BE2C (cell line): ENCODE results near the gene SKP1.

Experiments used
- DNase-seq: peaks from one replicate; pipeline ENCODE4 v3.0.0-alpha.2; 2020
- H3K27me3 ChIP-seq: fragments of 250-450 bp; sonication (Bioruptor Pico); 2 replicates; pipeline ENCODE4 v1.5.1; 2020; ENCODE audit warnings: mild to moderate bottlenecking
- H3K36me3 ChIP-seq: fragments of 250-450 bp; sonication (Bioruptor Pico); 2 replicates; pipeline ENCODE4 v1.5.1; 2020; ENCODE audit warnings: mild to moderate bottlenecking
- H3K4me1 ChIP-seq: fragments of 250-450 bp; sonication (Bioruptor Pico); 2 replicates; pipeline ENCODE4 v1.5.1; 2020
- H3K4me3 ChIP-seq: 2 replicates; pipeline ENCODE4 v1.5.1; 2011; ENCODE audit warnings: low read depth, low read length
- H3K9me3 ChIP-seq: fragments of 250-450 bp; sonication (Bioruptor Pico); 2 replicates; pipeline ENCODE4 v1.5.1; 2020
- CTCF ChIP-seq: IDR thresholded peaks from 2 replicates; pipeline ENCODE4 v1.5.1; 2012; ENCODE audit warnings: mild to moderate bottlenecking, low read depth, low read length

The SKP1 gene

GRCh38 chr5:134099939-134100282 is 76.8 kb downstream of the SKP1 start:
- TF ChIP-seq CTCF: no peak
- Histone ChIP-seq H3K4me1 (peaks cover 29% of the 10 kb centered on the region), H3K36me3 (no peaks in the 10 kb centered on the region), H3K9me3 (no peaks in the 10 kb centered on the region), H3K4me3 (no peak overlapping the region), H3K27me3 (no peaks in the 10 kb centered on the region)
- no peak for DNase-seq

- Histone ChIP-seq H3K36me3 (no peaks in the 10 kb centered on the region), H3K27me3 (no peaks in the 10 kb centered on the region), H3K4me1 (peaks cover 27% of the 10 kb centered on the region), H3K4me3 (no peak overlapping the region), H3K9me3 (no peaks in the 10 kb centered on the region)
- no peak for DNase-seq
- no peak for TF ChIP-seq CTCF
Measured at GRCh38 chr5:134099288-134099872, 77.4 kb downstream of the SKP1 start.
